HG02852 (cell line): ENCODE results near the gene TAF5L.

Experiments used
- ATAC-seq: cut with Tn5 transposase; IDR thresholded peaks from one replicate; pipeline ENCODE4 v1.9.1; 2021; ENCODE audit warnings: mild to moderate bottlenecking, moderate library complexity; ENCODE audit not compliant: unreplicated experiment

Gene TAF5L

GRCh38 chr1:229625915-229626831 lies at the start of gene TAF5L, which contains the start of gene URB2:
Gene TAF5L, minus strand, starts transcription at chr1:229626122. Its CDS starts 11,640 bp downstream, at chr1:229614482.
Gene URB2, plus strand, starts transcription at chr1:229626247. Its CDS starts 1,387 bp downstream, at chr1:229627634.
- peak; percentile 84 for ATAC-seq

- ATAC-seq = no peak
Measured at GRCh38 chr1:229675396-229675795, 49.5 kb upstream of the TAF5L start.

GRCh38 chr1:229674042-229674441 lies 48.1 kb upstream of the TAF5L start:
- ATAC-seq = no peak

GRCh38 chr1:229672246-229672645 lies 46.3 kb upstream of the TAF5L start:
- ATAC-seq = no peak

GRCh38 chr1:229671310-229671709 lies 45.4 kb upstream of the TAF5L start:
- no peak for ATAC-seq

- ATAC-seq = no peak
Measured at GRCh38 chr1:229669333-229669732, 43.4 kb upstream of the TAF5L start.

GRCh38 chr1:229666585-229666984 lies 40.7 kb upstream of the TAF5L start:
- ATAC-seq = no peak

GRCh38 chr1:229665912-229666558 lies 40.1 kb upstream of the TAF5L start:
- ATAC-seq = no peak

GRCh38 chr1:229664133-229664689 lies 38.3 kb upstream of the TAF5L start:
- peak; percentile 59 for ATAC-seq

GRCh38 chr1:229661897-229662296 lies 36.0 kb upstream of the TAF5L start:
- ATAC-seq = no peak

- peak; percentile 64 for ATAC-seq
Measured at GRCh38 chr1:229661022-229661877, 35.3 kb upstream of the TAF5L start.

- ATAC-seq = peak; percentile 78
Measured at GRCh38 chr1:229657993-229658755, 32.3 kb upstream of the TAF5L start.

- ATAC-seq = no peak
Measured at GRCh38 chr1:229655781-229656180, 29.9 kb upstream of the TAF5L start.

GRCh38 chr1:229653420-229653819 lies 27.5 kb upstream of the TAF5L start:
- no peak for ATAC-seq

GRCh38 chr1:229651546-229651945 lies 25.6 kb upstream of the TAF5L start:
- ATAC-seq = no peak

GRCh38 chr1:229650045-229650444 lies 24.1 kb upstream of the TAF5L start:
- ATAC-seq = no peak

GRCh38 chr1:229648406-229648805 lies 22.5 kb upstream of the TAF5L start:
- no peak for ATAC-seq

GRCh38 chr1:229645324-229645993 lies 19.5 kb upstream of the TAF5L start:
- no peak for ATAC-seq

GRCh38 chr1:229643996-229644745 lies 18.2 kb upstream of the TAF5L start:
- no peak for ATAC-seq
